ENCODE results near the gene RAPGEF5.

DNA sequence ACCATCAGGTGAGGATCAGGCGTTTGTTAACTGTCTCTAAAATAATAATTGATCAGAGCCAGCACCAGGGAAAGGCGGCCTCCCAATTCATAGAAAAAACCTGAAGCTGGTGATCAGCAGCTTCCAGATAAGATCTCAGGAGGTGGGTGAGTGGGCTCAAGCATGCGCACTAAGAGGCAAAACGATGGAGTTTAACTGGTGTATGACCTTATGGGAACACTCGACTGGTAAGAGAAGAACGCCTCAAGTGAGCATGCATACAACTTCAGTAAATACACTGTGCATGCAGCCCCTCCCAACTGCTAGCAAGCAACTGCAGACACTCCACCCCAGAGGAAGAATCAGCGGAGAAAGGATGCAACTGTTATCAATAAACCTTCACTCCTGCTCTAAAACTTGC lies 18.1 kb downstream of the RAPGEF5 start:
- TF ChIP-seq, protein P1, sequence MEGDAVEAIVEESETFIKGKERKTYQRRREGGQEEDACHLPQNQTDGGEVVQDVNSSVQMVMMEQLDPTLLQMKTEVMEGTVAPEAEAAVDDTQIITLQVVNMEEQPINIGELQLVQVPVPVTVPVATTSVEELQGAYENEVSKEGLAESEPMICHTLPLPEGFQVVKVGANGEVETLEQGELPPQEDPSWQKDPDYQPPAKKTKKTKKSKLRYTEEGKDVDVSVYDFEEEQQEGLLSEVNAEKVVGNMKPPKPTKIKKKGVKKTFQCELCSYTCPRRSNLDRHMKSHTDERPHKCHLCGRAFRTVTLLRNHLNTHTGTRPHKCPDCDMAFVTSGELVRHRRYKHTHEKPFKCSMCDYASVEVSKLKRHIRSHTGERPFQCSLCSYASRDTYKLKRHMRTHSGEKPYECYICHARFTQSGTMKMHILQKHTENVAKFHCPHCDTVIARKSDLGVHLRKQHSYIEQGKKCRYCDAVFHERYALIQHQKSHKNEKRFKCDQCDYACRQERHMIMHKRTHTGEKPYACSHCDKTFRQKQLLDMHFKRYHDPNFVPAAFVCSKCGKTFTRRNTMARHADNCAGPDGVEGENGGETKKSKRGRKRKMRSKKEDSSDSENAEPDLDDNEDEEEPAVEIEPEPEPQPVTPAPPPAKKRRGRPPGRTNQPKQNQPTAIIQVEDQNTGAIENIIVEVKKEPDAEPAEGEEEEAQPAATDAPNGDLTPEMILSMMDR (IDR thresholded peaks at IDR 0.05 in 8 of 11, conservative IDR thresholded peaks at IDR 0.05 in 3 of 11): no peak
- no peak for TF ChIP-seq POLR2AphosphoS5 (IDR thresholded peaks at IDR 0.05)
- no peak for TF ChIP-seq POLR2A (IDR thresholded peaks at IDR 0.05)
